HepG2 (cell line): Measurements from ENCODE around the gene NPHS1. TPM values are rescaled to one million over a fixed set of nuclear protein-coding genes. Genes with fewer than 3 reads are reported as not detected.

Experiments
- ATAC-seq: fragments of 200-7000 bp; cut with Tn5 transposase; 3 replicates; pipeline ENCODE4 v1.9.1; 2020; ENCODE audit warnings: mild to moderate bottlenecking, moderate library complexity
- BruUV-seq: library from RNA; stranded (reverse); fragments of 400-500 nt; replicated peaks from 2 replicates; lab custom pipeline; 2021; lab: Mats Ljungman, UMichigan
- CTCF ChIA-PET: fragments of 300-600 bp; formaldehyde crosslinking; extraction: SDS; loops from one replicate; lab custom pipeline; 2021; ENCODE audit warnings: low total read pairs, inconsistent platforms, low intra/inter-chr PET ratio; lab: Yijun Ruan, JAX
- POLR2A ChIA-PET: fragments of 350-600 bp; sonication (Branson Sonifier 250); formaldehyde crosslinking; loops from one replicate; lab custom pipeline; 2020; ENCODE audit warnings: antibody characterized with exemption, inconsistent platforms; lab: Yijun Ruan, JAX
- DNase-seq: peaks from one replicate; pipeline ENCODE4 v3.0.0-alpha.2; 2015; ENCODE audit warnings: low spot score
- FAIRE-seq: peaks from 3 replicates; lab custom pipeline; 2011; peaks lifted over from hg19 to GRCh38; lab: Jason Lieb, UNC
- H2AFZ ChIP-seq: one replicate; pipeline ENCODE4 v1.6.1; 2011; ENCODE audit warnings: low read length, inconsistent platforms
- H3K27ac ChIP-seq: fragments of 300-600 bp; 3 replicates; pipeline ENCODE4 v1.8.0; 2011; ENCODE audit warnings: mixed run types, mild to moderate bottlenecking, mixed read lengths, low read length, inconsistent platforms; ENCODE audit not compliant: insufficient read depth; ENCODE audit errors: extremely low read length
- H3K27me3 ChIP-seq, 2 experiments: fragments of 200-600 bp in 1 of 2; 2 replicates in 1 of 2; 3 replicates in 1 of 2; pipeline versions ENCODE4 v1.6.0 to v1.8.0; 2011; ENCODE audit warnings: low read length in 2 of 2, mild to moderate bottlenecking in 2 of 2, moderate library complexity in 2 of 2, inconsistent platforms in 1 of 2; ENCODE audit not compliant: insufficient read depth in 2 of 2, control insufficient read depth in 1 of 2
- H3K36me3 ChIP-seq, 2 experiments: fragments of 200-600 bp in 1 of 2; replicated peaks in 1 of 2; 2 replicates in 1 of 2; 3 replicates in 1 of 2; pipeline versions ENCODE4 v1.5.1 to v1.8.0; 2011; ENCODE audit warnings: low read length in 2 of 2, inconsistent platforms in 1 of 2; ENCODE audit not compliant: insufficient read depth in 2 of 2, control insufficient read depth in 1 of 2
- H3K4me1 ChIP-seq: 2 replicates; pipeline ENCODE4 v1.5.1; 2012; ENCODE audit warnings: low read length, inconsistent platforms; ENCODE audit not compliant: insufficient read depth
- H3K4me2 ChIP-seq: 2 replicates; pipeline ENCODE4 v1.6.0; 2011; ENCODE audit warnings: low read depth, low read length, inconsistent platforms
- H3K4me3 ChIP-seq, 3 experiments: fragments of 200-600 bp in 1 of 3; sonication (generic), shearing (Covaris generic) in 1 of 3; replicated peaks in 1 of 3; 2 replicates each; pipeline ENCODE4 v1.5.1; 2011 to 2016; ENCODE audit warnings: low read length in 3 of 3, inconsistent platforms in 2 of 3, low read depth in 2 of 3, mild to moderate bottlenecking in 2 of 3, control low read depth in 1 of 3, mixed read lengths in 1 of 3; ENCODE audit not compliant: insufficient read depth in 1 of 3
- H3K79me2 ChIP-seq: one replicate; pipeline ENCODE4 v1.6.1; 2011; ENCODE audit warnings: low read length, inconsistent platforms; ENCODE audit not compliant: insufficient read depth
- H3K9ac ChIP-seq: 2 replicates; pipeline ENCODE4 v1.6.0; 2011; ENCODE audit warnings: mild to moderate bottlenecking, low read depth, low read length, inconsistent platforms; ENCODE audit not compliant: insufficient read depth
- H3K9me3 ChIP-seq: 2 replicates; pipeline ENCODE4 v1.5.1; 2012; ENCODE audit warnings: mild to moderate bottlenecking, low read length
- H4K20me1 ChIP-seq: 2 replicates; pipeline ENCODE4 v1.6.0; 2011; ENCODE audit warnings: inconsistent platforms, mild to moderate bottlenecking, low read length, moderate library complexity; ENCODE audit not compliant: insufficient read depth
- MED8 ChIP-seq: sonication (generic); formaldehyde crosslinking; IDR thresholded peaks from 2 replicates; pipeline ENCODE4 v1.8.1; 2023; ENCODE audit warnings: mild to moderate bottlenecking, missing genetic modification reagents; ENCODE audit not compliant: insufficient replicate concordance
- PAWR ChIP-seq: sonication (generic); formaldehyde crosslinking; IDR thresholded peaks from 2 replicates; pipeline ENCODE4 v1.4.0; 2020; ENCODE audit warnings: missing genetic modification reagents, mild to moderate bottlenecking, borderline replicate concordance
- PHB2 ChIP-seq: fragments of 450-650 bp; IDR thresholded peaks from 2 replicates; pipeline ENCODE4 v1.6.1; 2018; ENCODE audit not compliant: partially characterized antibody
- PPARG ChIP-seq: conservative IDR thresholded peaks from 2 replicates; pipeline ENCODE4 v1.6.1; 2016; ENCODE audit warnings: missing biosample characterization, missing genetic modification reagents
- PRDM15 ChIP-seq: sonication (generic); formaldehyde crosslinking; IDR thresholded peaks from 2 replicates; pipeline ENCODE4 v1.4.0; 2020; ENCODE audit warnings: missing genetic modification reagents
- TCF12 ChIP-seq, 2 experiments: fragments of 450-650 bp in 1 of 2; sonication (generic) in 1 of 2; formaldehyde crosslinking in 1 of 2; IDR thresholded peaks; 2 replicates each; pipeline versions ENCODE4 v1.6.1 to v1.8.0; 2017 to 2022; ENCODE audit warnings: antibody characterized with exemption in 1 of 2, mild to moderate bottlenecking in 1 of 2, missing genetic modification reagents in 1 of 2, moderate library complexity in 1 of 2
- ZFY ChIP-seq: sonication (generic); formaldehyde crosslinking; IDR thresholded peaks from 2 replicates; pipeline ENCODE4 v1.4.0; 2020; ENCODE audit warnings: missing genetic modification reagents
- ZNF317 ChIP-seq: sonication (generic); formaldehyde crosslinking; IDR thresholded peaks from 2 replicates; pipeline ENCODE4 v1.5.0; 2020; ENCODE audit warnings: mild to moderate bottlenecking, missing genetic modification reagents
- ZNF446 ChIP-seq: sonication (generic); formaldehyde crosslinking; IDR thresholded peaks from 2 replicates; pipeline ENCODE4 v1.5.0; 2020; ENCODE audit warnings: mild to moderate bottlenecking, missing genetic modification reagents
- ZNF672 ChIP-seq: sonication (generic); formaldehyde crosslinking; IDR thresholded peaks from 2 replicates; pipeline ENCODE4 v1.8.1; 2022; ENCODE audit warnings: missing genetic modification reagents
- ZNF747 ChIP-seq: sonication (generic); formaldehyde crosslinking; IDR thresholded peaks from 2 replicates; pipeline ENCODE4 v1.8.1; 2023; ENCODE audit warnings: missing genetic modification reagents, mild to moderate bottlenecking, borderline replicate concordance
- WGBS: methylation state at CpG from one replicate; pipeline ENCODE4 v1.1.6; 2017; ENCODE audit warnings: low lambda C conversion rate; 5-methylcytosine and 5-hydroxymethylcytosine counted together
- in situ Hi-C: cut with HindIII; loops from 2 replicates; pipeline ENCODE4 v1.10.0; 2017; ENCODE audit warnings: low pct_unique_long_range_greater_than_20kb; ENCODE audit not compliant: extremely low pct_ligation_motif_present
- intact Hi-C: fragments of 100-400 bp; cut with micrococcal nuclease; formaldehyde crosslinking; loops from one replicate; pipeline ENCODE4 v1.10.0; 2022; ENCODE audit not compliant: unreplicated experiment
- polyA plus RNA-seq, 8 experiments: library from polyadenylated mRNA; depleted of rRNA in 3 of 8; stranded (reverse) in 7 of 8; unstranded in 1 of 8; fragments of >200 nt; fragmentation: Illumina TruSeq in 4 of 8; extraction: Trizol in 4 of 8; gene quantifications; 2 replicates each; pipeline versions ENCODE4 v1.2.1 to v1.2.3, GENCODE V29; 2011 to 2016; ENCODE audit warnings: low read depth in 4 of 8, missing spikeins in 1 of 8, mixed read lengths in 1 of 8; ENCODE audit not compliant: insufficient read depth in 1 of 8
- total RNA-seq, 5 experiments: library from RNA; depleted of rRNA; stranded (reverse); fragments of >200 nt; fragmentation: Illumina TruSeq; extraction: Trizol; gene quantifications; 2 replicates each; pipeline ENCODE4 v1.2.3, GENCODE V29; 2016; ENCODE audit warnings: low read depth in 1 of 5

NPHS1 gene
- total and polyA plus RNA-seq, 2 of the 13 experiments (the other 11 are each of a cell fraction or from before 2014, with no cell fraction given) = not detected

- H4K20me1 ChIP-seq = no peaks in the 10 kb centered on the region
- peaks cover 4 to 19% of the 10 kb centered on the region in 2 experiments; a peak in 2 of 5 replicates for H3K36me3 ChIP-seq
- H3K9me3 ChIP-seq = no peaks in the 10 kb centered on the region
- peaks cover 29% of the 10 kb centered on the region for H3K4me1 ChIP-seq
- POLR2A ChIA-PET = no interaction called here
- no peak overlapping the region for H3K27ac ChIP-seq
- H3K79me2 ChIP-seq = no peaks in the 10 kb centered on the region
- no peak overlapping the region for H3K4me2 ChIP-seq
- TF ChIP-seq TCF12 (IDR thresholded peaks at IDR 0.05) = no peak
- no peak for TF ChIP-seq TCF12 (CRISPR knock-in tag; IDR thresholded peaks at IDR 0.05)
- 0 out of 2 replicates have a peak, but pooled peaks have one; percentile 6 for TF ChIP-seq ZFY (CRISPR knock-in tag)
- intact Hi-C loops (no loop called here), in situ Hi-C loops (no loop called here)
- no peak overlapping the region for H2AFZ ChIP-seq
- no TSS peak for BruUV-seq
- H3K4me3 ChIP-seq = no peak overlapping the region
- DNase-seq = no peak
- no peak for FAIRE-seq
- CTCF ChIA-PET = no interaction called here
- ATAC-seq = no peak
- 95% methylated on average over 13 of the region's 13 CpGs for whole genome bisulfite sequencing
- no peak overlapping the region for H3K9ac ChIP-seq
- H3K27me3 ChIP-seq = 0 out of 5 replicates have a peak, but pooled peaks cover 0 to 2% of the 10 kb centered on the region in 2 experiments
Measured at GRCh38 chr19:35897706-35898451, 45.6 kb upstream of the NPHS1 start.

- H3K36me3 ChIP-seq = peaks cover 4 to 19% of the 10 kb centered on the region in 2 experiments; a peak in 2 of 5 replicates
- ChIA-PET POLR2A (no interaction called here), CTCF (no interaction called here)
- no peak for ATAC-seq
- intact Hi-C loops (no loop called here), in situ Hi-C loops (no loop called here)
- no peak overlapping the region for H3K27ac ChIP-seq
- H2AFZ ChIP-seq = no peak overlapping the region
- H4K20me1 ChIP-seq = no peaks in the 10 kb centered on the region
- no peaks in the 10 kb centered on the region for H3K9me3 ChIP-seq
- no peaks in the 10 kb centered on the region for H3K27me3 ChIP-seq
- no peaks in the 10 kb centered on the region for H3K79me2 ChIP-seq
- BruUV-seq = no TSS peak
- 93% methylated on average over 5 of the region's 13 CpGs for WGBS
- peaks cover 16% of the 10 kb centered on the region for H3K4me1 ChIP-seq
- no peak for FAIRE-seq
- H3K9ac ChIP-seq = no peak overlapping the region
- no peak overlapping the region for H3K4me2 ChIP-seq
- H3K4me3 ChIP-seq = no peak overlapping the region
- no peak for DNase-seq
- TF ChIP-seq PAWR = no peak
- TF ChIP-seq PHB2 = no peak
- TF ChIP-seq MED8 (CRISPR knock-in tag) = no peak
- TF ChIP-seq PRDM15 = no peak
- no peak for TF ChIP-seq ZNF446 (CRISPR knock-in tag)
- TF ChIP-seq PPARG (CRISPR knock-in tag) = no peak
- no peak for TF ChIP-seq ZNF317
- no peak for TF ChIP-seq ZNF672 (CRISPR knock-in tag)
- no peak for TF ChIP-seq ZNF747 (CRISPR knock-in tag)
Measured at GRCh38 chr19:35896643-35897040, 44.3 kb upstream of the NPHS1 start.
